ENCODE measurements around the gene FRYL. TPM values are rescaled to one million over a fixed set of nuclear protein-coding genes. Genes with fewer than 3 reads are reported as not detected.
A peak's percentile ranks its signal among the peaks of the same experiment; 100 is the strongest.

Gene FRYL
- total and polyA plus RNA-seq, 4 experiments from 2014 or later: 17.1 to 134 (median 83.7) TPM

DNA sequence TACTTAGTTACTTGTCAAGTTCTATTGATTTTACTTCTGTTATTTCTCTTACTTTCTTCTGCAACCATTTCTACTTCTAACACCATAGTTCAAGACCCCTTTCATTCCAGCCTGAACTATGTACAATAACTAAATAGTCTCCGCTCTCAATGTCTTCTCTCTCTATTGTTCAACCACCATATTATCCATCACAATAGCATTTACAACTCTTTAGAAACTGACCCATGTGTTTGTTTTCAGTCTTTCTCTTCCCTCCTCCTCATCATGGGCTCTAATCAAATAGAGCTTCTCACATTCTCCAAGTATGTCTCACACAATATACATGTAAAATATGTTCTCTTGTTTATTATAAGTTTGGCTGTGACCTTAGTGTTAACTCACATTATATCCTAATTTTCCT is 146.4 kb downstream of the FRYL start:
- H3K4me3 Mint-ChIP-seq: no peak overlapping the region
- ChIA-PET CTCF (ENCODE audit: partially characterized antibody) (no interaction called here), POLR2A (ENCODE audit: partially characterized antibody) (no interaction called here)
- Histone ChIP-seq H3K4me3 (ENCODE audit: low read length in 2 of 2) (no peak overlapping the region), H3K4me1 (ENCODE audit: insufficient read depth, low read length) (peaks cover 25% of the 10 kb centered on the region), H3K27me3 (ENCODE audit: insufficient read depth, low read length) (no peaks in the 10 kb centered on the region), H3K27ac (ENCODE audit: low read depth, low read length) (no peak overlapping the region), H3K9me3 (ENCODE audit: control insufficient read depth in 1 of 2, low read length in 2 of 2) (no peaks in the 10 kb centered on the region), H3K36me3 (ENCODE audit: insufficient read depth, low read length) (no peaks in the 10 kb centered on the region)
- peaks cover 0 to 2% (median 0%) of the 10 kb centered on the region in 8 donors for H3K9me3 Mint-ChIP-seq
- H3K4me1 Mint-ChIP-seq: peaks cover 19 to 25% (median 22%) of the 10 kb centered on the region in 4 donors
- DNase-seq: no peak
- intact Hi-C loops (cut with micrococcal nuclease): no loop called here
- peaks cover 3% of the 10 kb centered on the region in 2 donors for H3K36me3 Mint-ChIP-seq
- no peaks in the 10 kb centered on the region for H3K27me3 Mint-ChIP-seq
- H3K27ac Mint-ChIP-seq: no peak overlapping the region

DNA sequence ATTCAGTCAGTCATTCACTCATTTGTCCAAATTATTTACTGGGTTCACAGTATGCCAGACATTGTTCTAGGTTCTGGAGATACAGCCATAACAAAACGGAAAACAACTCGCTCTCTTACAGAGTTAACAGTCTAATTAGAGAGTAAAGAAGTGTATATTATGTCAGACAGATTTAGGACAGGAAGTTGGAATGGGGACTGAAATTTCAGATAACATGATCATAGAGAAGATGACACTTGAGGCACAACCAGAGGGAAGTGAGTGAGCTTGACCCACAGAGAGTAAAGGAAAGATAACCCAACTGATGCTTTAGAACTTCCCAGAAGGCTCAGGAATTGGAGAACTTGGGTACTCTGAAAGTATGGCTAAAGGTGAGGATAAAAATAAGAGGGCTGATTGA is 150.6 kb downstream of the FRYL start:
- Mint-ChIP-seq H3K4me3 (no peak overlapping the region), H3K36me3 (peaks cover 7 to 10% of the 10 kb centered on the region in 2 donors), H3K9me3 (no peaks in the 10 kb centered on the region), H3K27ac (peak overlapping the region in 2 of 7 donors; percentile 7 to 60), H3K27me3 (no peaks in the 10 kb centered on the region), H3K4me1 (peaks cover 7 to 12% (median 10%) of the 10 kb centered on the region in 4 donors)
- peaks cover 14% of the 10 kb centered on the region for H3K4me1 ChIP-seq (ENCODE audit: insufficient read depth, low read length)
- no peaks in the 10 kb centered on the region for H3K9me3 ChIP-seq (ENCODE audit: control insufficient read depth in 1 of 2, low read length in 2 of 2)
- H3K4me3 ChIP-seq (ENCODE audit: low read length in 2 of 2): no peak overlapping the region
- no peak for DNase-seq
- no peaks in the 10 kb centered on the region for H3K36me3 ChIP-seq (ENCODE audit: insufficient read depth, low read length)
- POLR2A ChIA-PET (ENCODE audit: partially characterized antibody): no interaction called here
- intact Hi-C loops (cut with micrococcal nuclease): no loop called here
- H3K27ac ChIP-seq (ENCODE audit: low read depth, low read length): no peak overlapping the region
- CTCF ChIA-PET (ENCODE audit: partially characterized antibody): interaction anchor here (0.5 kb wide), 1 partner anchor 59 kb away, joined by 4 read pairs; no protein-coding TSS in a partner anchor
- H3K27me3 ChIP-seq (ENCODE audit: insufficient read depth, low read length): no peaks in the 10 kb centered on the region

DNA sequence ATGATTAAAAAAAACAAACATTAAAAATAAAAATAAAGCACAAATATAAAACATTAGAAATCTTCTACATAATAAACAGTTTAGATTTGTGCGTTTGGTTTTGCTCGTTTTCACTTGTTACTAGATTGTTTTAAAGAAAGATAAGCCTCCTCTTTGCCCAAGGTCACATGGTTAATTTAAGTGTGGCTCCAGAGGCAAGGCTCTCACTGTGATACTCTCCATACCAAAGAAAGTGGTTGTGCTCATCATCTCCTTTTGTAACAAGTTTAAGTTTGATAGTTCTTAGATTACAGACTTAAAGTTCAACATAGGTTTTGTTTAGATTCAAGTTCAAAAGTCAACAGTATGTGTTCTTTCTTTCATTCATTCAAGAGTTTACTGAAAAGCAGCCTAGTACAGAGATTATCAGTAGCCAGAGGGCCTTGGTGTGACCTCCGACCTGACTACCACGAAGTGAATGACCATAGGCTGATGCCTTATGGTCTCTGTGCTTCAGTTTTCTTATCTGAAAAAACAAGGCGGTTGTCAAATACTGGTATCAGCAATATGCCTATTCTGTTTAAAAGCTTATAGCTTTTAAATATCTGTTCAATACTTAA is 156.8 kb downstream of the FRYL start:
- Histone ChIP-seq H3K36me3 (ENCODE audit: insufficient read depth, low read length) (peaks cover 8% of the 10 kb centered on the region), H3K27me3 (ENCODE audit: insufficient read depth, low read length) (no peaks in the 10 kb centered on the region), H3K4me3 (ENCODE audit: low read length in 2 of 2) (no peak overlapping the region), H3K27ac (ENCODE audit: low read depth, low read length) (no peak overlapping the region), H3K9me3 (ENCODE audit: control insufficient read depth in 1 of 2, low read length in 2 of 2) (no peaks in the 10 kb centered on the region), H3K4me1 (ENCODE audit: insufficient read depth, low read length) (peaks cover 5% of the 10 kb centered on the region)
- H3K4me1 Mint-ChIP-seq: peaks cover 0 to 11% (median 6%) of the 10 kb centered on the region in 4 donors
- no peaks in the 10 kb centered on the region for H3K9me3 Mint-ChIP-seq
- intact Hi-C loops (cut with micrococcal nuclease): no loop called here
- POLR2A ChIA-PET (ENCODE audit: partially characterized antibody): no interaction called here
- peaks cover 36 to 39% of the 10 kb centered on the region in 2 donors for H3K36me3 Mint-ChIP-seq
- no peaks in the 10 kb centered on the region for H3K27me3 Mint-ChIP-seq
- no peak for DNase-seq
- CTCF ChIA-PET (ENCODE audit: partially characterized antibody): no interaction called here
- H3K27ac Mint-ChIP-seq: no peak overlapping the region
- no peak overlapping the region for H3K4me3 Mint-ChIP-seq

DNA sequence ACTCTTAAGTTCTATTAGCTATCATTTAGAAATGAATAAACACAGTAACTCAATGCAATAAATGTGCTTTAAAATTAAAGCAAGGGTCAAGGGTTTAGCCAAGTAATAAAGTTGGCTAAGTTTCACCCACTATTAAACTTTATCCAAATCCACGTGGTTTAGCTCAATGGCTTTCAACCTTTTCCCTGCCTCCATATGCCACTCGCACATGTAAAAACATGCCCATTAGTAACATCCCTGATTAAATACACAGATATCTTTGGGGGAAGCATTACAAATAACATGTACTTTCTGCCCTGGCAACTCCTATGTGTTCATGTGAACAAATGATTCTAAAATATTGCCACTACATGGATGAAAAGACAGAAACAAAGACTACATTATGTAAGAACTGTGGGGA is 159.2 kb downstream of the FRYL start:
- intact Hi-C loops (cut with micrococcal nuclease): no loop called here
- peaks cover 53 to 57% of the 10 kb centered on the region in 2 donors for H3K36me3 Mint-ChIP-seq
- H3K27me3 Mint-ChIP-seq: no peaks in the 10 kb centered on the region
- peaks cover 0 to under 1% (median 0%) of the 10 kb centered on the region in 8 donors for H3K9me3 Mint-ChIP-seq
- no peaks in the 10 kb centered on the region for H3K27me3 ChIP-seq (ENCODE audit: insufficient read depth, low read length)
- CTCF ChIA-PET (ENCODE audit: partially characterized antibody): interaction anchor here (3.0 kb wide), 1 partner anchor 42 kb away, joined by 14 read pairs; no protein-coding TSS in a partner anchor
- peak overlapping the region in 1 of 7 donors; percentile 25 for H3K27ac Mint-ChIP-seq
- POLR2A ChIA-PET (ENCODE audit: partially characterized antibody): no interaction called here
- H3K4me1 Mint-ChIP-seq: peaks cover 0 to 11% (median 6%) of the 10 kb centered on the region in 4 donors
- DNase-seq: no peak
- peaks cover 5% of the 10 kb centered on the region for H3K4me1 ChIP-seq (ENCODE audit: insufficient read depth, low read length)
- no peak overlapping the region for H3K27ac ChIP-seq (ENCODE audit: low read depth, low read length)
- no peak overlapping the region for H3K4me3 Mint-ChIP-seq
- H3K4me3 ChIP-seq (ENCODE audit: low read length in 2 of 2): no peak overlapping the region
- H3K36me3 ChIP-seq (ENCODE audit: insufficient read depth, low read length): peaks cover 13% of the 10 kb centered on the region
- H3K9me3 ChIP-seq (ENCODE audit: control insufficient read depth in 1 of 2, low read length in 2 of 2): no peaks in the 10 kb centered on the region

DNA sequence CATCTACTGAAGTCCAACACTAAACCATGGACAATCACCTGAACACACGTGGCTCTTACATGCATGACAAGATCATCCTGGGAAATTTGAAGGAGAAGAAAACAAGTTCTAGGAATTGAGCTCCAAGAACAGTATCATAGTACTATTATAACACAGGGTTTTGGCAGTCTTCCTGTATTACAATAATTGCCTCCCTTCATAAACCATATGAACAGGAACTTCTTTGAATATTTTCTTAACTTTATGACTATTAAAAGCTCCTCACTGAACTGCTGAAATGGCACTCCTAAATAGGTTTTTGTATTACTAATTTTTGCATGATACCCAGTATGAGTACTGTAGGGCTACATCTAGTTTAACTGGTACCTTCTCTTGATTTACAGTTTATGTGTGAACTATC is 160.0 kb downstream of the FRYL start:
- Mint-ChIP-seq H3K4me3 (no peak overlapping the region), H3K27ac (no peak overlapping the region), H3K27me3 (no peaks in the 10 kb centered on the region), H3K9me3 (peaks cover 0 to 2% (median 0%) of the 10 kb centered on the region in 8 donors), H3K4me1 (peaks cover 0 to 11% (median 6%) of the 10 kb centered on the region in 4 donors), H3K36me3 (peaks cover 57 to 62% of the 10 kb centered on the region in 2 donors)
- no peak overlapping the region for H3K27ac ChIP-seq (ENCODE audit: low read depth, low read length)
- ChIA-PET POLR2A (ENCODE audit: partially characterized antibody) (no interaction called here), CTCF (ENCODE audit: partially characterized antibody) (interaction anchor here (1.1 to 3.0 kb wide), 4 partner anchors 22 to 342 kb away, joined by 3 to 14 read pairs (median 5); partner anchors contain the start of gene OCIAD2)
- DNase-seq: no peak
- H3K27me3 ChIP-seq (ENCODE audit: insufficient read depth, low read length): no peaks in the 10 kb centered on the region
- H3K4me3 ChIP-seq (ENCODE audit: low read length in 2 of 2): no peak overlapping the region
- H3K9me3 ChIP-seq (ENCODE audit: control insufficient read depth in 1 of 2, low read length in 2 of 2): no peaks in the 10 kb centered on the region
- peaks cover 13% of the 10 kb centered on the region for H3K36me3 ChIP-seq (ENCODE audit: insufficient read depth, low read length)
- intact Hi-C loops (cut with micrococcal nuclease): no loop called here
- H3K4me1 ChIP-seq (ENCODE audit: insufficient read depth, low read length): peaks cover 5% of the 10 kb centered on the region

DNA sequence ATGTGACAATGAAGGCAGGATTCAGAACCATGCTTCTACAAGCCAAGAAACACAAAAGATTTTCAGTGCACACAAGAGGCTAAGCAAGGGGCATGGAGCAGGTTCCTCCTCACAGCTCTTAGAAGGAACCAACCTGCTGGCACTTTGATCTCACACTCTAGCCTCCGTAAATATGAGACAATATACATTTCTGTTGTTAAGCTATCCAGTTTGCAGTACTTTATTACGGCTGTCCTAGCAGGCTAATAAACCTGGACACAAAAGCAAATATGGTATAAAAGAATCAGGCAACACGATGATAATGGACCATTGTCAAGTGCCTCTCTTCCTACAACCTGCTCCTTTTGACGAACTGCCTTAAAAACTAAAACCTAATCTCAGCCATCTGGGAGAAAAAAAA is 175.6 kb downstream of the FRYL start:
- Histone ChIP-seq H3K27ac (ENCODE audit: low read depth, low read length) (no peak overlapping the region), H3K36me3 (ENCODE audit: insufficient read depth, low read length) (peaks cover 13% of the 10 kb centered on the region), H3K27me3 (ENCODE audit: insufficient read depth, low read length) (no peaks in the 10 kb centered on the region), H3K4me3 (ENCODE audit: low read length in 2 of 2) (no peak overlapping the region), H3K9me3 (ENCODE audit: control insufficient read depth in 1 of 2, low read length in 2 of 2) (no peaks in the 10 kb centered on the region), H3K4me1 (ENCODE audit: insufficient read depth, low read length) (no peaks in the 10 kb centered on the region)
- Mint-ChIP-seq H3K9me3 (no peaks in the 10 kb centered on the region), H3K27me3 (no peaks in the 10 kb centered on the region), H3K36me3 (peaks cover 25 to 43% of the 10 kb centered on the region in 2 donors), H3K27ac (peak overlapping the region in 2 of 7 donors; percentile 4 to 59), H3K4me1 (peaks cover 0 to 3% (median 0%) of the 10 kb centered on the region in 4 donors), H3K4me3 (no peak overlapping the region)
- CTCF ChIA-PET (ENCODE audit: partially characterized antibody): no interaction called here
- POLR2A ChIA-PET (ENCODE audit: partially characterized antibody): no interaction called here
- no peak for DNase-seq
- intact Hi-C loops (cut with micrococcal nuclease): no loop called here

DNA sequence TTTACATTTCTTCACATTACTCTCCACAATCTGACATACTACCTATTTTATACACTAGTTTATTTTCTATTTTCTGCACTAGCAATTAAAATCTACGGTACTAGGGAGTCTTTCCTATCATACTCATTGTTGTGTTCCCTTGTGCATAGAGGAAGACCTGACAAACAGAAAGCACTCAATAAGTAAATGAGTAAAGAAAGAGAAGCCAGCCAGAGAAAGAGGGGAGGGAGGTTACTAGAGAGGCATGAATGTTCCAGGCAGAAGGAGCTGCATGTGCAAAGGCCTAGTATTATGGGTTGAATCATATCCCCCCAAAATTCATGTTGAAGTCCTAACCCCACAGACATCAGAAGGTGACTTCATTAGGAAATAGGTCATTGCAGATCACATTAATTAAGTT is 176.0 kb downstream of the FRYL start:
- peaks cover 13% of the 10 kb centered on the region for H3K36me3 ChIP-seq (ENCODE audit: insufficient read depth, low read length)
- CTCF ChIA-PET (ENCODE audit: partially characterized antibody): no interaction called here
- peaks cover 0 to 3% (median 0%) of the 10 kb centered on the region in 4 donors for H3K4me1 Mint-ChIP-seq
- H3K27ac ChIP-seq (ENCODE audit: low read depth, low read length): no peak overlapping the region
- no peak overlapping the region for H3K4me3 ChIP-seq (ENCODE audit: low read length in 2 of 2)
- no peaks in the 10 kb centered on the region for H3K9me3 ChIP-seq (ENCODE audit: control insufficient read depth in 1 of 2, low read length in 2 of 2)
- H3K27me3 Mint-ChIP-seq: no peaks in the 10 kb centered on the region
- no peak overlapping the region for H3K27ac Mint-ChIP-seq
- peaks cover 29 to 48% of the 10 kb centered on the region in 2 donors for H3K36me3 Mint-ChIP-seq
- intact Hi-C loops (cut with micrococcal nuclease): no loop called here
- no peak for DNase-seq
- no peaks in the 10 kb centered on the region for H3K4me1 ChIP-seq (ENCODE audit: insufficient read depth, low read length)
- H3K9me3 Mint-ChIP-seq: no peaks in the 10 kb centered on the region
- POLR2A ChIA-PET (ENCODE audit: partially characterized antibody): no interaction called here
- H3K4me3 Mint-ChIP-seq: no peak overlapping the region
- no peaks in the 10 kb centered on the region for H3K27me3 ChIP-seq (ENCODE audit: insufficient read depth, low read length)

Measured in CD4-positive, alpha-beta memory T cell (primary cell).